ENCODE measurements around the gene MAMSTR.

Gene MAMSTR

DNA sequence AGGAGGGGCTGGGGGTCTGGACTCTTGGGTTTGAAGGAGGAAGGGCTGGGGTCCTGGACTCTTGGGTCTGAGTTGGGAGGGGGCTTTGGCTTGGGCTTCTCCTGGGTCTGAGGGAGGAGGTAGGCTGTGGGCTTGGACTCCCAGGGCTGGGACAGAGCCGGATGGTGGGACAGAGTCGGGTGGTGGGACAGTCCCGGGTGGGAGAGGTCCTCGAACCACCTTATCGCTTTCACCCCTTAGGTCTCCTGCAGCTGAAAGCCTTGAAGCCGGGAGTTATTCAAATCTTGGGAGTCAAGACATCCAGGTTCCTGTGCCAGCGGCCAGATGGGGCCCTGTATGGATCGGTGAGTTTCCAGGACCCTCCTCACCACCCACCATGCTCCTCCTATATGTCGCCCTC, 37.2 kb upstream of the MAMSTR start:
- Histone ChIP-seq H3K4me1 (ENCODE audit: control insufficient read depth in 2 of 2, insufficient read depth in 1 of 2, low read depth in 1 of 2, low read length in 2 of 2) (peaks cover 6 to 8% of the 10 kb centered on the region in 2 donors), H2BK15ac (ENCODE audit: low read length) (no peak overlapping the region), H3K9ac (ENCODE audit: low read depth, low read length, poor library complexity) (no peak overlapping the region), H3K36me3 (replicated peaks in 1 of 2; ENCODE audit: control insufficient read depth in 2 of 2, insufficient read depth in 2 of 2, low read length in 2 of 2) (no peaks in the 10 kb centered on the region), H2AFZ (ENCODE audit: low read length) (no peak overlapping the region), H2BK120ac (ENCODE audit: low read depth, low read length) (no peak overlapping the region), H3K27me3 (ENCODE audit: control insufficient read depth in 3 of 3, insufficient read depth in 3 of 3, low read depth in 1 of 3, low read length in 3 of 3) (peaks cover 0 to 52% (median 12%) of the 10 kb centered on the region in 3 experiments), H4K91ac (ENCODE audit: low read depth, low read length, poor library complexity) (no peak overlapping the region), H3K9me3 (replicated peaks in 1 of 2; ENCODE audit: control insufficient read depth in 2 of 2, insufficient read depth in 1 of 2, low read depth in 1 of 2, low read length in 2 of 2) (peaks cover 0 to 3% of the 10 kb centered on the region in 2 donors), H3K18ac (ENCODE audit: low read length) (peak overlapping the region; percentile 19), H2BK5ac (ENCODE audit: low read length) (no peak overlapping the region), H4K8ac (ENCODE audit: low read depth, low read length) (no peak overlapping the region), H3K4me3 (ENCODE audit: low read length in 2 of 2) (no peak overlapping the region), H3K4ac (ENCODE audit: low read length) (no peak overlapping the region), H3K14ac (ENCODE audit: low read length) (no peak overlapping the region), H3K79me1 (ENCODE audit: low read depth, low read length) (peaks cover 4% of the 10 kb centered on the region), H3K27ac (replicated peaks; ENCODE audit: low read length) (no peak overlapping the region), H3K4me2 (ENCODE audit: insufficient read depth, low read length, poor library complexity, severe bottlenecking) (no peak overlapping the region), H2BK12ac (ENCODE audit: low read length) (no peak overlapping the region), H2AK5ac (ENCODE audit: low read depth, low read length) (peak overlapping the region; percentile 82), H3K23ac (ENCODE audit: low read depth, low read length, poor library complexity) (no peak overlapping the region)
- DNase-seq (ENCODE audit: low spot score), result no peak
- WGBS, 2 donors (ENCODE audit: extremely low coverage in 2 of 2, insufficient read length in 2 of 2, insufficient replicate concordance in 1 of 2), result no CpG with 5 or more reads among the region's 9 CpGs

DNA sequence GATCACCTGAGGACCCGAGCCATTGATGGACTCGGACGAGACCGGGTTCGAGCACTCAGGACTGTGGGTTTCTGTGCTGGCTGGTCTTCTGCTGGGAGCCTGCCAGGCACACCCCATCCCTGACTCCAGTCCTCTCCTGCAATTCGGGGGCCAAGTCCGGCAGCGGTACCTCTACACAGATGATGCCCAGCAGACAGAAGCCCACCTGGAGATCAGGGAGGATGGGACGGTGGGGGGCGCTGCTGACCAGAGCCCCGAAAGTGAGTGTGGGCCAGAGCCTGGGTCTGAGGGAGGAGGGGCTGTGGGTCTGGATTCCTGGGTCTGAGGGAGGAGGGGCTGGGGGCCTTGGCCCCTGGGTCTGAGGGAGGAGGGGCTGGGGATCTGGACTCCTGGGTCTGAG, 36.7 kb upstream of the MAMSTR start:
- peak overlapping the region; percentile 82 for H2AK5ac ChIP-seq (ENCODE audit: low read depth, low read length)
- no peak overlapping the region for H3K23ac ChIP-seq (ENCODE audit: low read depth, low read length, poor library complexity)
- no peak for DNase-seq (ENCODE audit: low spot score)
- peak overlapping the region; percentile 3 for H4K8ac ChIP-seq (ENCODE audit: low read depth, low read length)
- peaks cover 0 to 56% (median 13%) of the 10 kb centered on the region in 3 experiments for H3K27me3 ChIP-seq (ENCODE audit: control insufficient read depth in 3 of 3, insufficient read depth in 3 of 3, low read depth in 1 of 3, low read length in 3 of 3)
- no peak overlapping the region for H3K4me3 ChIP-seq (ENCODE audit: low read length in 2 of 2)
- H2BK12ac ChIP-seq (ENCODE audit: low read length), result peak overlapping the region; percentile 22
- peaks cover 6 to 8% of the 10 kb centered on the region in 2 donors for H3K4me1 ChIP-seq (ENCODE audit: control insufficient read depth in 2 of 2, insufficient read depth in 1 of 2, low read depth in 1 of 2, low read length in 2 of 2)
- H3K14ac ChIP-seq (ENCODE audit: low read length), result peak overlapping the region; percentile 89
- H3K27ac ChIP-seq (replicated peaks; ENCODE audit: low read length), result no peak overlapping the region
- peak overlapping the region; percentile 38 for H3K18ac ChIP-seq (ENCODE audit: low read length)
- H3K9me3 ChIP-seq (replicated peaks in 1 of 2; ENCODE audit: control insufficient read depth in 2 of 2, insufficient read depth in 1 of 2, low read depth in 1 of 2, low read length in 2 of 2), result peaks cover 0 to 3% of the 10 kb centered on the region in 2 donors
- H2BK15ac ChIP-seq (ENCODE audit: low read length), result peak overlapping the region; percentile 89
- no peak overlapping the region for H3K9ac ChIP-seq (ENCODE audit: low read depth, low read length, poor library complexity)
- no peak overlapping the region for H2BK5ac ChIP-seq (ENCODE audit: low read length)
- peak overlapping the region; percentile 53 for H4K91ac ChIP-seq (ENCODE audit: low read depth, low read length, poor library complexity)
- H3K36me3 ChIP-seq (replicated peaks in 1 of 2; ENCODE audit: control insufficient read depth in 2 of 2, insufficient read depth in 2 of 2, low read length in 2 of 2), result no peaks in the 10 kb centered on the region
- WGBS, 2 donors (ENCODE audit: extremely low coverage in 2 of 2, insufficient read length in 2 of 2, insufficient replicate concordance in 1 of 2), result no CpG with 5 or more reads among the region's 11 CpGs
- H2BK120ac ChIP-seq (ENCODE audit: low read depth, low read length), result no peak overlapping the region
- peaks cover 4% of the 10 kb centered on the region for H3K79me1 ChIP-seq (ENCODE audit: low read depth, low read length)
- no peak overlapping the region for H2AFZ ChIP-seq (ENCODE audit: low read length)
- H3K4ac ChIP-seq (ENCODE audit: low read length), result no peak overlapping the region
- H3K4me2 ChIP-seq (ENCODE audit: insufficient read depth, low read length, poor library complexity, severe bottlenecking), result peak overlapping the region; percentile 11

DNA sequence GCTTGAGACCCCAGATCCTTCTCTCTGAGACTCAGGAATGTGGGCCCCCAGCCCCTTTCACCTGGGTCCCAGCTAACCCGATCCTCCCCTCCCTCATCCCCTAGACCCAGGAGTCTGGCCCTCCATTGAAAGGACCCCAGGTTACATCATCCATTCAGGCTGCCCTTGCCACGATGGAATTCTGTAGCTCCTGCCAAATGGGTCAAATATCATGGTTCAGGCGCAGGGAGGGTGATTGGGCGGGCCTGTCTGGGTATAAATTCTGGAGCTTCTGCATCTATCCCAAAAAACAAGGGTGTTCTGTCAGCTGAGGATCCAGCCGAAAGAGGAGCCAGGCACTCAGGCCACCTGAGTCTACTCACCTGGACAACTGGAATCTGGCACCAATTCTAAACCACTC, 36.3 kb upstream of the MAMSTR start:
- peaks cover 0 to 57% (median 18%) of the 10 kb centered on the region in 3 experiments for H3K27me3 ChIP-seq (ENCODE audit: control insufficient read depth in 3 of 3, insufficient read depth in 3 of 3, low read depth in 1 of 3, low read length in 3 of 3)
- H3K79me1 ChIP-seq (ENCODE audit: low read depth, low read length), result peaks cover 2% of the 10 kb centered on the region
- H2BK12ac ChIP-seq (ENCODE audit: low read length), result peak overlapping the region; percentile 22
- no peak overlapping the region for H3K27ac ChIP-seq (replicated peaks; ENCODE audit: low read length)
- no peak for DNase-seq (ENCODE audit: low spot score)
- H4K8ac ChIP-seq (ENCODE audit: low read depth, low read length), result peak overlapping the region; percentile 3
- H2BK15ac ChIP-seq (ENCODE audit: low read length), result peak overlapping the region; percentile 89
- H3K4me1 ChIP-seq (ENCODE audit: control insufficient read depth in 2 of 2, insufficient read depth in 1 of 2, low read depth in 1 of 2, low read length in 2 of 2), result peaks cover 6 to 8% of the 10 kb centered on the region in 2 donors
- H3K4me2 ChIP-seq (ENCODE audit: insufficient read depth, low read length, poor library complexity, severe bottlenecking), result peak overlapping the region; percentile 11
- no peak overlapping the region for H3K9ac ChIP-seq (ENCODE audit: low read depth, low read length, poor library complexity)
- H2BK120ac ChIP-seq (ENCODE audit: low read depth, low read length), result no peak overlapping the region
- H3K4ac ChIP-seq (ENCODE audit: low read length), result no peak overlapping the region
- H3K18ac ChIP-seq (ENCODE audit: low read length), result no peak overlapping the region
- peaks cover 0 to 3% of the 10 kb centered on the region in 2 donors for H3K9me3 ChIP-seq (replicated peaks in 1 of 2; ENCODE audit: control insufficient read depth in 2 of 2, insufficient read depth in 1 of 2, low read depth in 1 of 2, low read length in 2 of 2)
- H2BK5ac ChIP-seq (ENCODE audit: low read length), result no peak overlapping the region
- H3K36me3 ChIP-seq (replicated peaks in 1 of 2; ENCODE audit: control insufficient read depth in 2 of 2, insufficient read depth in 2 of 2, low read length in 2 of 2), result no peaks in the 10 kb centered on the region
- no peak overlapping the region for H3K14ac ChIP-seq (ENCODE audit: low read length)
- peak overlapping the region; percentile 82 for H2AK5ac ChIP-seq (ENCODE audit: low read depth, low read length)
- H4K91ac ChIP-seq (ENCODE audit: low read depth, low read length, poor library complexity), result peak overlapping the region; percentile 53
- no peak overlapping the region for H3K23ac ChIP-seq (ENCODE audit: low read depth, low read length, poor library complexity)
- no CpG with 5 or more reads among the region's 5 CpGs for WGBS, 2 donors (ENCODE audit: extremely low coverage in 2 of 2, insufficient read length in 2 of 2, insufficient replicate concordance in 1 of 2)
- H3K4me3 ChIP-seq (ENCODE audit: low read length in 2 of 2), result no peak overlapping the region
- no peak overlapping the region for H2AFZ ChIP-seq (ENCODE audit: low read length)

DNA sequence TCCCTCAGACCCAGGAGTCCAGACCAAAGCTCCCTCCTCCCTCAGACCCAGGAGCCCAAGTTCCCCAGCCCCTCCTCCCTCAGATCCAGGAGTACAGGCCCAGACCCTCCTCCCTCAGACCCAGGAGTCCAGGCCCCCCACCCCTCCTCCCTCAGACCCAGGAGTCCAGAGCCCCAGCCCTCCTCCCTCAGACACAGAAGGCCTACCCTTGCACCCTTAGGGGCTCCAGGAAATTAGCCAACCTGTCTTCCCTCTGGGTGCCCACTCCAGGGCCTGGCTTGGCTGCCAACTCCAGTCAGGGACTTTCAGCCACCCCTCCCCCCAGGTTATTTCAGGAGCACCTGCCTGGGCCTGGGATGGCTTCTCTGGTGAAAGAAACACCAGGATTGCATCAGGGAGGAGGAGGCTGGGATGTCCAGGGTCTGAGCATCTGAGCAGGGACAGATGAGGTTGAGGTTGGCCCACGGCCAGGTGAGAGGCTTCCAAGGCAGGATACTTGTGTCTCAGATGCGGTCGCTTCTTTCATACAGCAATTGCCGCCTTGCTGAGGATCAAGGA, 35.6 kb upstream of the MAMSTR start, which contains the start of gene FGF21:
TSS of gene FGF21 (plus strand) at position 441 of the 558 bp plus-strand sequence. CDS start 713 bp downstream, outside the sequence.
- H3K23ac ChIP-seq (ENCODE audit: low read depth, low read length, poor library complexity), result no peak within 1 kb of the TSS
- H2BK15ac ChIP-seq (ENCODE audit: low read length), result peak within 1 kb of the TSS; percentile 89
- H3K36me3 ChIP-seq (replicated peaks in 1 of 2; ENCODE audit: control insufficient read depth in 2 of 2, insufficient read depth in 2 of 2, low read length in 2 of 2), result no peaks in the 10 kb centered on the region
- H3K4me1 ChIP-seq (ENCODE audit: control insufficient read depth in 2 of 2, insufficient read depth in 1 of 2, low read depth in 1 of 2, low read length in 2 of 2), result peaks cover 6 to 8% of the 10 kb centered on the region in 2 donors
- H2AK5ac ChIP-seq (ENCODE audit: low read depth, low read length), result peak within 1 kb of the TSS; percentile 82
- H3K9me3 ChIP-seq (replicated peaks in 1 of 2; ENCODE audit: control insufficient read depth in 2 of 2, insufficient read depth in 1 of 2, low read depth in 1 of 2, low read length in 2 of 2), result peaks cover 0 to 8% of the 10 kb centered on the region in 2 donors
- peak within 1 kb of the TSS; percentile 53 for H4K91ac ChIP-seq (ENCODE audit: low read depth, low read length, poor library complexity)
- DNase-seq (ENCODE audit: low spot score), result no peak
- H3K4ac ChIP-seq (ENCODE audit: low read length), result no peak within 1 kb of the TSS
- H2BK12ac ChIP-seq (ENCODE audit: low read length), result peak within 1 kb of the TSS; percentile 22
- no CpG with 5 or more reads among the region's 4 CpGs for WGBS, 2 donors (ENCODE audit: extremely low coverage in 2 of 2, insufficient read length in 2 of 2, insufficient replicate concordance in 1 of 2)
- no peak within 1 kb of the TSS for H3K9ac ChIP-seq (ENCODE audit: low read depth, low read length, poor library complexity)
- H3K79me1 ChIP-seq (ENCODE audit: low read depth, low read length), result peaks cover 2% of the 10 kb centered on the region
- H3K4me2 ChIP-seq (ENCODE audit: insufficient read depth, low read length, poor library complexity, severe bottlenecking), result peak within 1 kb of the TSS; percentile 11
- no peak within 1 kb of the TSS for H2BK120ac ChIP-seq (ENCODE audit: low read depth, low read length)
- H2BK5ac ChIP-seq (ENCODE audit: low read length), result no peak within 1 kb of the TSS
- H4K8ac ChIP-seq (ENCODE audit: low read depth, low read length), result peak within 1 kb of the TSS; percentile 3
- H3K27me3 ChIP-seq (ENCODE audit: control insufficient read depth in 3 of 3, insufficient read depth in 3 of 3, low read depth in 1 of 3, low read length in 3 of 3), result peaks cover 0 to 58% (median 18%) of the 10 kb centered on the region in 3 experiments
- no peak within 1 kb of the TSS for H2AFZ ChIP-seq (ENCODE audit: low read length)
- peak within 1 kb of the TSS; percentile 89 for H3K14ac ChIP-seq (ENCODE audit: low read length)
- H3K18ac ChIP-seq (ENCODE audit: low read length), result peak within 1 kb of the TSS; percentile 38
- H3K4me3 ChIP-seq (ENCODE audit: low read length in 2 of 2), result no peak within 1 kb of the TSS
- H3K27ac ChIP-seq (replicated peaks; ENCODE audit: low read length), result no peak within 1 kb of the TSS
